ENCODE data around the gene IL11.

DNA sequence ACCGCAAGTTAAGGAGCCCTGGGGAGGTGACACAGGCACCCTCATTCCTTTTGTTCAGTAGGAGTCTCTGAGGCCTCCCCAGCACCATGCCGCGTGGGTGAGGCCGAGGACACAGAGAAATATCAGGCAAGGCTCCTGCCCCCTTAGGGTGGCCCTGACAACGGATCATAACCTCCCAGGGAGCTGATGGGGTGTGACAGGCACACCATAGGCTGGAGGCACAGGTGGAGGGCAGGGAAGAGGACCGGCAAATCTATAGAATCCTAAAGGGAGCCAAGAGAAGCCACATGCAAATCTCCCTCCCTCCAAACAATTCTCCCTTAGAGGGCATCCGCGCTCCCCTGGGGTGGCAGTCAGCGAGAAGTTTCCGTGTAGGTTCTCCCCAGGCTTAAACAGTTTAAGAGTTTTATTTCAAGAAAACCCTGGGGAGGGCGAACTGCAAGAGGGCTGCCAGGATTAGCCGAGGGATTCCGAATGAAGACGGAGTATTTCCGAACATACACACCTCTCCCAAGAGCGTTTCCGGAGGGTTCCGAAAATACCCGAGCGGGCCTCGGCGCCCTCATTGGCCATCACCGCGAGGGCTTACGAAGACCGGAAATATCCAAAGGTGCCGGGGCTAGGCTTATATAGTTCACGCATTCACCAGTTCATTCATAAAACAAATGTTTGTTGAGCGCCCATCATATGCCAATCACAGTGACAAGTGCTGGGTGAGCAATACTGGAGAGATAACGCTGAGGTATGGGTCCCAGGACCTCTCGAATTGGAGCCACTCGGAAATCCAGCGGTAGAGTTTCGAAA, 14.9 kb upstream of the IL11 start:
- TF ChIP-seq GATA3 (IDR thresholded peaks at IDR 0.05; ENCODE audit: low read depth, low read length): no peak
- no peak for TF ChIP-seq GATA2 (IDR thresholded peaks at IDR 0.05; ENCODE audit: low read depth, low read length)

Measured in SH-SY5Y (cell line).